GM12872 (cell line): ENCODE data around the gene ADGRG7.

Experiments
- TF ChIP-seq, protein P1 (sequence below): IDR thresholded peaks from 3 replicates; pipeline ENCODE4 v1.5.1; 2011; ENCODE audit warnings: low read depth, mild to moderate bottlenecking, low read length, moderate library complexity; ENCODE audit not compliant: insufficient read depth

The ADGRG7 gene

DNA sequence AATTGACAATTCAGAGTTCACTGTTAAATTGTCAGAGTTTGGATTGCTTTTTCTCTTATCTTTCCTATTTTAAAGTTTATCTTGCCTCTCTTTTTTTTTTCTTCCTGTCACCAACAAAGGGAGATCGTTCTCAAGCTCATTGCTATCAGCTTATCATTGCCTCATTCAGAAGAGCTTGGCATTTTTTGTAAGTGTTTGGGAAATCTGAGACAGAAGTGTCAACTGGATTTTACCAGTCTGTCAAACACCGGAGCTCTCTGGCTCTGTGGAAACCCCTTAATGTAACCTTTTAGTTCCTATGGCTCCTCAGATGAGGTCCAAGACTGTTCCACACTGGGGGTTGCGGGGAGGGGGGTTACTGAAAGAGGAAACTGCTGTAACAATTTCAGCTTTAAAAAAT lies 89.3 kb downstream of the ADGRG7 start:
- TF ChIP-seq, protein P1, sequence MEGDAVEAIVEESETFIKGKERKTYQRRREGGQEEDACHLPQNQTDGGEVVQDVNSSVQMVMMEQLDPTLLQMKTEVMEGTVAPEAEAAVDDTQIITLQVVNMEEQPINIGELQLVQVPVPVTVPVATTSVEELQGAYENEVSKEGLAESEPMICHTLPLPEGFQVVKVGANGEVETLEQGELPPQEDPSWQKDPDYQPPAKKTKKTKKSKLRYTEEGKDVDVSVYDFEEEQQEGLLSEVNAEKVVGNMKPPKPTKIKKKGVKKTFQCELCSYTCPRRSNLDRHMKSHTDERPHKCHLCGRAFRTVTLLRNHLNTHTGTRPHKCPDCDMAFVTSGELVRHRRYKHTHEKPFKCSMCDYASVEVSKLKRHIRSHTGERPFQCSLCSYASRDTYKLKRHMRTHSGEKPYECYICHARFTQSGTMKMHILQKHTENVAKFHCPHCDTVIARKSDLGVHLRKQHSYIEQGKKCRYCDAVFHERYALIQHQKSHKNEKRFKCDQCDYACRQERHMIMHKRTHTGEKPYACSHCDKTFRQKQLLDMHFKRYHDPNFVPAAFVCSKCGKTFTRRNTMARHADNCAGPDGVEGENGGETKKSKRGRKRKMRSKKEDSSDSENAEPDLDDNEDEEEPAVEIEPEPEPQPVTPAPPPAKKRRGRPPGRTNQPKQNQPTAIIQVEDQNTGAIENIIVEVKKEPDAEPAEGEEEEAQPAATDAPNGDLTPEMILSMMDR = no peak

DNA sequence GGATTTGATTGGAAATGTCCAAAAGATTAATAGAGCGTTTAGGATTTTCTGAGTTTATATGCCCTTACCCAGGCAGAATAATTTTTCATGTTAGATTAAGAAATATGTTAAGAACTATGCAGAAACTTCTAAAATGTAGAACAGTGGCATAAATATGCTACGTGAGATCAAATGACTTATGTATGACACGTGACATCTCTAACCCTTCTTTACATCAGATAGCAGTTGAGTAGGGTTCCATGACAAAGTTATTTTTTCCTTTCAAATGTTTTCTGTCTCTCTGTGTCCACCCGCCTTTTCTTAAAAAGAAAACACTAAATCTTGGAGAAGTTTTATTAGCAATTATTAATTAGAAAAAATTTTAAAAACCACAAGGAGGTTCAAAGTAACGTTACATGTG lies 91.3 kb downstream of the ADGRG7 start:
- TF ChIP-seq, protein P1 = no peak

GRCh38 chr3:100702082-100702979 lies 92.9 kb downstream of the ADGRG7 start:
- TF ChIP-seq, protein P1 = no peak

DNA sequence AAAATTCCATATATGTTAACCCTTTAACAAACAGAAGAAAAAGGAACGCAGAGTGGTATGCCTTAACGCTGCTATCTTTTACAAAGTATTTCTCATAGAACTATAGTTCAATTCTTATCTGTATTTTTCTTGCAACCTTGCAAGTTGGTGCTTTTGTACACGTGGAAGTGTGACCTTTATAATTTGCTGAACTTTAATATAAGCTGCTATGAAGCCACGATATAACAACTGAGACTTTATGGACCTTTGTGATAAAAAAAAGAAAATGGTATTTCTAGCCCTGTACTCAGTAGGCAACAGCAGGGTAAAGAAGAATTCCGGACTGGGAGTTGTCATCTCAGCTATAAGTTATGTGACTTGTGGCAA lies 93.6 kb downstream of the ADGRG7 start:
- TF ChIP-seq, protein P1 = no peak

GRCh38 chr3:100703865-100704264 lies 94.5 kb downstream of the ADGRG7 start:
- TF ChIP-seq, protein P1 = no peak

- TF ChIP-seq, protein P1 = no peak
Observed at GRCh38 chr3:100706365-100706764, 97.0 kb downstream of the ADGRG7 start.

DNA sequence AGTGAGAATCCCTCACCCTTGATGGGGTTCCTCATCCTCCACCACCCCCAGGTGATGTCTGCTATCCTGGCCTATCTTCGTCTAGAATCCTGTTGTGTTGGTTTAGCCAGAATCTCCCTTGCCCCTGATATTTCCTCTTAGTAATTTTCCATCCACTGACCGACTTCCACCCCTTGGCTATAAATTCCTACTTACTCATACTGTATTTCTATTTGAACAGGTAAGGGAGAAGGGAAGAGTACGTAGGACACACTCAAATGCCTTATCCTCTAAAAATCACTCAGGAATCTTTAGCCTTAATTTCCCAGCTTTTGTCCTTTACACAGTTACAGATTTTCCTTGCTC lies 99.2 kb downstream of the ADGRG7 start:
- TF ChIP-seq, protein P1 = no peak
